HG02884 (cell line): ENCODE results near the gene PAGE1.
"Not testable (repeated sequence)": the region's sequence is repeated elsewhere in the genome, so short reads cannot be mapped to it uniquely, and the experiment has no call there.

Experiments used
- ATAC-seq: cut with Tn5 transposase; IDR thresholded peaks from one replicate; pipeline ENCODE4 v1.9.1; 2021; ENCODE audit warnings: mild to moderate bottlenecking, moderate library complexity; ENCODE audit not compliant: unreplicated experiment

PAGE1 gene, protein sequence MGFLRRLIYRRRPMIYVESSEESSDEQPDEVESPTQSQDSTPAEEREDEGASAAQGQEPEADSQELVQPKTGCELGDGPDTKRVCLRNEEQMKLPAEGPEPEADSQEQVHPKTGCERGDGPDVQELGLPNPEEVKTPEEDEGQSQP

DNA sequence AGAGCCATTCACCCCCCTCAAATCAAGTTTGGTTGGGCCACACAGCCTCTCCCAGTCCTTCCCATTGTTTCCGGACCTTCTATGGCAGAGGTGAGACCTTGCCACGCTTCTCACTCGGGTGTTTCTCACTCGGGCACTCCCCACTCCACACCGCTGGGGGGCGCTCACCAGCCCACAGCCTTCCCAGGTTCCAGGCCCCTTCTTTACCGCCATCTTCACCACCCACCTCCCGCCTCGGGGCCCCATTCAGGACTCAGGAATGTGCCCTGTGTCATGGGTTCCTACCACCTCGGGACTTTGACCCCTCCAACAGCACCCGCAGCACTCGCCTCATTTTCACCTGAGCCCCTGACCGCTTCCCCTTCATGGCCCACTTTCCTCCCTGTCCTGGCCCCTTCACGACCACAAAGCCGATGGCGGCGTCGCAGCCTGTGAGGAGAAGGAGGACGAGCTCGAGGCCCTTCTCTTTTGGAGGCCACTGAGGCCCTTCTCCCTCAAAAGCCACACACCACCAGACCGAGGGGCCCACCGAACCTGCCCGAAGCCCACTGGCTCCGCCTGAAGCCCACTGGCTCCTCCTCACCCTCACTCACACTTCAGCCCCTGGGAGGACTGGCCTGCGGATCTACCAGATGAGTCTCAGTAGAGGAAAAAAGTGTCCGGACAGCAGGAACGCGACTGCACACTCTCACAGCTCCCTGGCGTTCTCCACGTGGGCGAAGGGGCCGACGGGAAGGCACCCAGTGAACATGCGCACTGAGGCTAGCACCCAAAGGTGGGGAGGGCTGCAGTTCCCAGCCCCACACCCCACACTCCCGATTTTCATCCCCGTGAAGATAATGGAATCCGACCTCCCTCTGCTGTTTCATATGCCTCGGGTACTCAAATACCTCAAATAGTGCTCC, at the start of gene PAGE1:
Gene PAGE1 (minus strand): TSS at position 709 of the 905 bp plus-strand sequence. CDS start 1,214 bp downstream, outside the sequence.
- no peak for ATAC-seq

- not testable (repeated sequence) for ATAC-seq
Observed at GRCh38 chrX:49741501-49741900, 45.7 kb upstream of the PAGE1 start.

- ATAC-seq = no peak
Observed at GRCh38 chrX:49727847-49728246, 32.1 kb upstream of the PAGE1 start.

GRCh38 chrX:49726966-49727365, 31.2 kb upstream of the PAGE1 start:
- ATAC-seq = no peak

- ATAC-seq = no peak
Observed at GRCh38 chrX:49725923-49726904, 30.4 kb upstream of the PAGE1 start.

DNA sequence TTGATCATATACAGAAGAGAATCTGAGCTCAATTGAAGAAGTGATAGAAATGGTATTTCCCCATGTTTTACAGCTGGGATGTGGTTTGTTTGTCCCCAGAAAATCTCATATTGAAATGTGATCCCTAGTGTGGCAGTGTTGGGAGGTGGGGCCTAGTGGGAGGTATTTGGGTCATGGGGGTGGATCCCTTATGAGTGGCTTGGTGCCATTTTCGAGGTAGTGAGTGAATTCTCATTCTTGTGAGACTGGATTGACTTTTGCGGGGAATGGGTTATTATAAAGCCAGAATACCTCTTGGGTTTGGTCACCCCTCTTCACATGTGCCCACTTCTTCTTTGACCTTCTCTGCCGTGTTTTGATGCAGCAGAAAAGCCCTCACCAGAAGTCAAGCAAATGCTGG, 29.6 kb upstream of the PAGE1 start:
- no peak for ATAC-seq

DNA sequence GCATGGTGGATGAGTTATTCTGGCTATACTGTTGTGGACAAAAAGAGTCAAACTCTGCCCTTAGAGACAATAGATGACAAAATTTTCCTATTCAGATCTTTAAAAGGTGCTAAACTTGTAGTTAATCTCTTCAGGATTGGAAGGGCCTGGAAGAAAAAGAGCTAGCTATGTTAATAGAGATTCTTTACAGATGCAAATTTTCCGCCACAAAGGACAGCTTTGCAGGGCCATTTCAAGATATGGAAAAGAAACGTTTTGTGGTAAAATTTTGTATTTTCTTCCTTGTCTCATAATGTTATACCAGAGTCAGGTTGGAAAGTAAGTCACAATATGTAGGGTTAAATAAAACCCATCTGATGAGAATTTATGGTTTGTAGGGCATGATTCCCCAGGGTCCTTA, 24.3 kb upstream of the PAGE1 start:
- not testable (repeated sequence) for ATAC-seq

GRCh38 chrX:49712577-49712976, 16.8 kb upstream of the PAGE1 start:
- ATAC-seq = no peak

DNA sequence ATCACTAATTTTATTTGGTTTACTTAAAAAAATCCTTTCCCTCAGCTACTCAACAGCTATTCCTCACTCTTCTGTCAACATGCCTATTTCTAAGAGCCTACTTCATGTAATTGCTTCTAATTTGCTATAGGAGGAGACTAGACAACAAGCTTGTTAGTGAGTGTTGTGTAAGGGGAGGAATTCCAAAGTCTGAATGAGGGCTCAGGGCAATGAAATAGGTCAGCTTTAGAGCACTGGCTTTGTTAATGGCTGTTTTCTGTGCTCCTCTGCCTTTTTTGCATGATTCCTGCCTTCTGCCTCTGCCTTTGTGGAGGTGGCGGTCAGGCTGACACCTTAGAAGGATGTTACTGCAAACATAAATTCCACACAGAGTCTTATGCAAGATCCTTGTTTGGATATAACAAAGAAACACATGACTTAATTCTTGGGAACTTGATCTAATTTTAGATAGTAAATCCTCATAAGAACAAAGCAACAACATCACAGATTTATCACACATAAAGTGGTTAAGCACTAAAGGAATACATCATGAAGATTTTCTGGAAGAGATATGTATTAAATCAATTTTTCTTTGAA, 15.0 kb upstream of the PAGE1 start:
- no peak for ATAC-seq

DNA sequence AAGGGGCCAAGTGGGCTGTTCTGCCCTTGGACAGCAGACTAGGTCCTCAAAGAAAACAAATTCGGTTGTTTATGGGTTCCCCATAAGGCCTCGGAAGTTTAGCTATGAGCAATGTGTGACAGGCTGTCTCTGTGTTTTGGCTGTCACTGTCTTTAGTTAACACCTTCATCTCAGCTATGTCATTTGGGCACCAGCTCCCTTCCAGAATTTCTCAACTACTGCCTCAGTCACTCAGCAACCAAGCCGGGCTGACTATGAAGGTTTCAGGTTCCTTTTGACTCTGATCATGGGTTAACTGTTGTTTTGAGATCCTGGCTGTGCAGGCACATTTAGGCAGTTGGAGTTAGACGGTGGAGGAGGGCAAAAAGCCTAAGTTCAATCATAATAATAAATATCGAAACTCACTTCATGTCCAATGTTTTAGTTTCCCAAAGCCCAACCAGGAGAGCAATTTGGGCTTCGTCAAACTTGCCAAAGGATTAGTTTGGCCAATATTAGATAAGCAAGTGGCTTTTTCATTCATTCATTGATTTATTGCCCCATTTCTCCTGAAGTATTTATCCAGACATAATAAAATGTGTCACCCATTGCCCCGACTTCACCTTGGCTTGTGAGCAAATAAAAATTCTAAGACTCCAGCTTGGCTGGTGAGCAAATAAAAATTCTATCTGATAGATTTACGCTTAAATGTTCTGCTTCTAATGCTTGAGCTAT, 9.1 kb upstream of the PAGE1 start:
- no peak for ATAC-seq

- ATAC-seq = no peak
Observed at GRCh38 chrX:49701933-49702332, 6.1 kb upstream of the PAGE1 start.

GRCh38 chrX:49701323-49701722, 5.5 kb upstream of the PAGE1 start:
- ATAC-seq = no peak

- no peak for ATAC-seq
Observed at GRCh38 chrX:49675075-49675719, 20.6 kb downstream of the PAGE1 start.

- ATAC-seq = no peak
Observed at GRCh38 chrX:49673394-49673793, 22.4 kb downstream of the PAGE1 start.

DNA sequence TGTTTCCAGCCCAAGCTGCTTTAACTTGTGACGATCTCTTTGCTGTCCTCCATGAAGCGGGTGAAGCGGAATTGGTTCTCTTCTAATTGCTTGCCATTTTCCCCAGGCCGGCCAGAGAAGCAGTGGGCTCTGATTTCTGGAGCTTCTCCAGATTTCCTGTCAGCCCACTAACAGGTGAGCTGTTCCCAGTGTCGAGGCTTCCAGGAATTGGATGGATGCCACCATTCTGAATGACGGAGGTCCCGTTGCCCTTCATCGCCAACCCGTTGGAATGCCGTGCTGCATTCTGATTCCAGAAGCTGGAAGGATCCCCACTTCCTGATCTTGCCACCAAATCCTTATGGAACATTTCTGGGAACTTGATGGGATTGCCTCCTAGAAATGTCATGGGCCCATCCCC, 31.0 kb downstream of the PAGE1 start:
- ATAC-seq = no peak

DNA sequence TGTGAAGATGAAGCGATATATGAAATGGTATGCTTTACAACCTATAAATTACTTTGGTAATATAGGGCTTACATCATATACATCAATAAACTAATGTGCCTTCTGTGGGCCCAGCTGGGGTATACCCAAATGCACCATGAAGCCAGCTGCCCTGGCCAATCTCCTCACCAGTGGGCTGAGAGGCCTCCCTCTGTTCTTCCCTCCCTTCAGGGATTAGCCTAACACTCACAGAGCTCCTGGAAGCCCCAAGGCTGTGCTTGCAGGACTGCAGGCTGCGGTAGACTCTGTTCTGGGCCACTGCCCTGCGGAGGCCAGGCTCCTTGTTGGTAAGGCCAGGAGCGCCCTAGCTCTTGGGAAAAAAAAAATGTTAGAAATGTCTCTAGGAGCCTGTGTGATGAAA, 33.9 kb downstream of the PAGE1 start:
- ATAC-seq = no peak

DNA sequence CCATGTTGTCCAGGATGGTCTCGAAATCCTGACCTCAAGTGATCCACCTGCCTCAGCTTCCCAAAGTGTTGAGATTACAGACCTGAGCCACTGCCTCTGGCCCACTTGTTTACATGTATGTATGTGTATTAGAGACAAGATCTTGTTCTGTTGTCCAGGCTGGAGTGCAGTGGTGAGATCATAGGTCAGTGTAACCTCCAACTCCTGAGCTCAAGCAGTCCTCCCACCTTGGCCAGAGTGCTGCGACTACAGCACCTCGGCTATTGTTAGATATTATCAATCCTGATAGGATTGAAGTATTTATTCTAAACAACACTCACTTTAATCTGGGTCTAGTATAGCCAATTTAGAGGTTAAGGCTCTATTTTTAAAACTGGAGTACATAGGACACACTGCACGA, 36.0 kb downstream of the PAGE1 start:
- ATAC-seq = no peak

GRCh38 chrX:49656533-49656932, 39.3 kb downstream of the PAGE1 start:
- ATAC-seq = no peak

GRCh38 chrX:49644991-49645637, 50.7 kb downstream of the PAGE1 start:
- no peak for ATAC-seq
